ENCODE results near the gene GASK1B.

The GASK1B gene

GRCh38 chr4:158182736-158183135 lies 9.9 kb upstream of the GASK1B start:
- ATAC-seq = no peak

GRCh38 chr4:158181906-158182305 lies 9.1 kb upstream of the GASK1B start:
- no peak for ATAC-seq

- ATAC-seq = no peak
These were observed 6.6 kb upstream of the GASK1B start for GRCh38 chr4:158179465-158179864.

- no peak for ATAC-seq
These were observed 4.0 kb upstream of the GASK1B start for GRCh38 chr4:158176776-158177175.

GRCh38 chr4:158176108-158176507 lies 3.3 kb upstream of the GASK1B start:
- ATAC-seq = no peak

GRCh38 chr4:158170691-158171561 lies 1.9 kb downstream of the GASK1B start:
- ATAC-seq = no peak

GRCh38 chr4:158169931-158170690 lies 2.7 kb downstream of the GASK1B start:
- ATAC-seq = no peak

- ATAC-seq = no peak
These were observed 3.3 kb downstream of the GASK1B start for GRCh38 chr4:158169506-158169905.

GRCh38 chr4:158168606-158169005 lies 4.2 kb downstream of the GASK1B start:
- ATAC-seq = no peak

- ATAC-seq = no peak
These were observed 6.1 kb downstream of the GASK1B start for GRCh38 chr4:158166701-158167100.

- no peak for ATAC-seq
These were observed 8.0 kb downstream of the GASK1B start for GRCh38 chr4:158164768-158165213.

GRCh38 chr4:158163941-158164767 lies 8.7 kb downstream of the GASK1B start:
- no peak for ATAC-seq

GRCh38 chr4:158162631-158163030 lies 10.2 kb downstream of the GASK1B start:
- no peak for ATAC-seq

- ATAC-seq = no peak
These were observed 11.1 kb downstream of the GASK1B start for GRCh38 chr4:158161551-158162354.

GRCh38 chr4:158159718-158160094 lies 13.1 kb downstream of the GASK1B start:
- no peak for ATAC-seq

- ATAC-seq = no peak
These were observed 13.6 kb downstream of the GASK1B start for GRCh38 chr4:158159054-158159717.

GRCh38 chr4:158157412-158157811 lies 15.4 kb downstream of the GASK1B start:
- no peak for ATAC-seq

GRCh38 chr4:158155656-158156356 lies 17.0 kb downstream of the GASK1B start:
- no peak for ATAC-seq

- ATAC-seq = no peak
These were observed 25.7 kb downstream of the GASK1B start for GRCh38 chr4:158147151-158147550.

- ATAC-seq = no peak
These were observed 26.1 kb downstream of the GASK1B start for GRCh38 chr4:158146736-158147135.

- ATAC-seq = no peak
These were observed 33.7 kb downstream of the GASK1B start for GRCh38 chr4:158139086-158139485.

All from activated CD4-positive, CD25-positive, alpha-beta regulatory T cell treated with anti-CD3 and anti-CD28 coated beads, Interleukin-2, amount 50 U/mL, for 24 hours (primary cell).